Measurements from ENCODE around the gene LRRC45. TPM values are rescaled to one million over a fixed set of nuclear protein-coding genes. Genes with fewer than 3 reads are reported as not detected.

Gene LRRC45
- total RNA-seq, 1 experiment from 2014 or later, result 41.5 TPM

- POLR2A ChIA-PET (ENCODE audit: unreplicated experiment), result no interaction called here
- CTCF ChIA-PET, result no interaction called here
- no peak for DNase-seq
- Histone ChIP-seq H3K27ac (no peak overlapping the region), H3K4me1 (replicated peaks; ENCODE audit: insufficient read depth) (peaks cover 22% of the 10 kb centered on the region), H3K4me3 (no peak overlapping the region), H4K20me1 (ENCODE audit: insufficient read depth) (no peaks in the 10 kb centered on the region), H2AFZ (no peak overlapping the region), H3F3A (ENCODE audit: insufficient read depth, low read depth) (peaks cover 10% of the 10 kb centered on the region; the same call in 1 of the 2 replicates), H3K27me3 (ENCODE audit: insufficient read depth, low read depth) (no peaks in the 10 kb centered on the region), H3K9me2 (ENCODE audit: insufficient read depth) (no peaks in the 10 kb centered on the region), H3K4me2 (no peak overlapping the region), H3K36me3 (ENCODE audit: low read depth) (no peaks in the 10 kb centered on the region), H3K9me3 (ENCODE audit: insufficient read depth, low read depth) (no peaks in the 10 kb centered on the region), H3K79me2 (ENCODE audit: low read depth) (no peaks in the 10 kb centered on the region)
- intact Hi-C loops (cut with micrococcal nuclease; ENCODE audit: unreplicated experiment), result loop anchor here (5.0 kb wide), 1 partner anchor 34 kb away; no protein-coding TSS in a partner anchor
- no TSS peak for BruUV-seq (replicated peaks)
- TF ChIP-seq CTCF (conservative IDR thresholded peaks at IDR 0.05) (no peak), EZH2 (IDR thresholded peaks at IDR 0.05; ENCODE audit: low read depth) (no peak)
Measured at GRCh38 chr17:82001571-82002056, 21.5 kb upstream of the LRRC45 start.

GRCh38 chr17:82003411-82004381 lies 19.4 kb upstream of the LRRC45 start:
- Histone ChIP-seq H3K27me3 (ENCODE audit: insufficient read depth, low read depth) (no peaks in the 10 kb centered on the region), H3K4me2 (peak overlapping the region; percentile 62)

More at GRCh38 chr17:82003411-82004381, 19.4 kb upstream of the LRRC45 start:
- no peaks in the 10 kb centered on the region for H3K79me2 ChIP-seq (ENCODE audit: low read depth)
- no peaks in the 10 kb centered on the region for H3K9me2 ChIP-seq (ENCODE audit: insufficient read depth)
- H3K36me3 ChIP-seq (ENCODE audit: low read depth), result no peaks in the 10 kb centered on the region
- H3K4me3 ChIP-seq, result no peak overlapping the region
- TF ChIP-seq CTCF (conservative IDR thresholded peaks at IDR 0.05) (no peak), EZH2 (IDR thresholded peaks at IDR 0.05; ENCODE audit: low read depth) (no peak)
- CTCF ChIA-PET, result interaction anchor here (0.8 to 1.2 kb wide), 2 partner anchors 13 to 44 kb away, joined by 3 to 7 read pairs; partner anchors contain the start of gene NOTUM
- DNase-seq, result peak; percentile 80 to 96
- BruUV-seq (replicated peaks), result no TSS peak
- POLR2A ChIA-PET (ENCODE audit: unreplicated experiment), result interaction anchor here (0.6 to 0.9 kb wide), 2 partner anchors 9 to 19 kb away, joined by 3 to 5 read pairs; partner anchors contain the start of genes CENPX and LRRC45
- H3F3A ChIP-seq (ENCODE audit: insufficient read depth, low read depth), result peaks cover 10% of the 10 kb centered on the region; the same call in 1 of the 2 replicates
- no peaks in the 10 kb centered on the region for H3K9me3 ChIP-seq (ENCODE audit: insufficient read depth, low read depth)
- H4K20me1 ChIP-seq (ENCODE audit: insufficient read depth), result no peaks in the 10 kb centered on the region
- H2AFZ ChIP-seq, result no peak overlapping the region
- intact Hi-C loops (cut with micrococcal nuclease; ENCODE audit: unreplicated experiment), result loop anchor here (1.0 to 5.0 kb wide), 2 partner anchors 23 to 36 kb away; no protein-coding TSS in a partner anchor
- peak overlapping the region; percentile 31; the same call in 1 of the 2 replicates for H3K27ac ChIP-seq
- peaks cover 22% of the 10 kb centered on the region for H3K4me1 ChIP-seq (replicated peaks; ENCODE audit: insufficient read depth)
